ENCODE measurements around the gene ERMP1. TPM values are rescaled to one million over a fixed set of nuclear protein-coding genes. Genes with fewer than 3 reads are reported as not detected.

ERMP1 gene
- total RNA-seq, 2 experiments from 2014 or later, result 14.7 to 15.9 TPM

GRCh38 chr9:5825895-5826622, 6.9 kb downstream of the ERMP1 start:
- no peaks in the 10 kb centered on the region for H3K9me3 Mint-ChIP-seq
- no peaks in the 10 kb centered on the region for H3K27me3 Mint-ChIP-seq
- ATAC-seq, result no peak
- intact Hi-C loops (cut with micrococcal nuclease), result no loop called here
- H3K36me3 Mint-ChIP-seq (ENCODE audit: low read depth), result peaks cover 27% of the 10 kb centered on the region
- no peak overlapping the region for H3K4me3 Mint-ChIP-seq
- POLR2A ChIA-PET, result interaction anchor here (1.2 kb wide), 1 partner anchor 18 kb away, joined by 4 read pairs; no protein-coding TSS in a partner anchor
- peaks cover 38% of the 10 kb centered on the region for H3K4me1 Mint-ChIP-seq (ENCODE audit: low read depth)
- DNase-seq, result no peak
- no peak for TF ChIP-seq CTCF (IDR thresholded peaks at IDR 0.05)
- peak overlapping the region; percentile 4 for H3K27ac Mint-ChIP-seq
- CTCF ChIA-PET, result interaction anchor here (0.9 to 1.7 kb wide), 3 partner anchors 9 to 237 kb away, joined by 3 to 8 read pairs (median 3); no protein-coding TSS in a partner anchor

GRCh38 chr9:5825223-5825622, 7.7 kb downstream of the ERMP1 start:
- Mint-ChIP-seq H3K27ac (no peak overlapping the region), H3K4me3 (no peak overlapping the region), H3K4me1 (ENCODE audit: low read depth) (peaks cover 35% of the 10 kb centered on the region), H3K9me3 (no peaks in the 10 kb centered on the region), H3K27me3 (no peaks in the 10 kb centered on the region), H3K36me3 (ENCODE audit: low read depth) (peaks cover 27% of the 10 kb centered on the region)
- ChIA-PET CTCF (interaction anchor here (0.6 to 1.7 kb wide), 2 partner anchors 61 to 124 kb away, joined by 4 to 8 read pairs; no protein-coding TSS in a partner anchor), POLR2A (interaction anchor here (0.8 kb wide), 1 partner anchor 21 kb away, joined by 3 read pairs; no protein-coding TSS in a partner anchor)
- DNase-seq (no peak), ATAC-seq (peak; percentile 47)
- intact Hi-C loops (cut with micrococcal nuclease), result no loop called here
- TF ChIP-seq CTCF (IDR thresholded peaks at IDR 0.05), result no peak

- intact Hi-C loops (cut with micrococcal nuclease), result no loop called here
- Mint-ChIP-seq H3K4me1 (ENCODE audit: low read depth) (peaks cover 19% of the 10 kb centered on the region), H3K4me3 (no peak overlapping the region), H3K36me3 (ENCODE audit: low read depth) (peaks cover 41% of the 10 kb centered on the region), H3K27ac (no peak overlapping the region), H3K9me3 (no peaks in the 10 kb centered on the region), H3K27me3 (no peaks in the 10 kb centered on the region)
- DNase-seq (no peak), ATAC-seq (no peak)
- POLR2A ChIA-PET, result interaction anchor here (1.1 kb wide), 1 partner anchor 13 kb away, joined by 5 read pairs; the partner anchor contains the start of gene ERMP1
- no peak for TF ChIP-seq CTCF (IDR thresholded peaks at IDR 0.05)
- CTCF ChIA-PET, result no interaction called here
Observed at GRCh38 chr9:5820425-5820824, 12.5 kb downstream of the ERMP1 start.

- peaks cover 35% of the 10 kb centered on the region for H3K36me3 Mint-ChIP-seq (ENCODE audit: low read depth)
- no peaks in the 10 kb centered on the region for H3K9me3 Mint-ChIP-seq
- peaks cover 12% of the 10 kb centered on the region for H3K4me1 Mint-ChIP-seq (ENCODE audit: low read depth)
- POLR2A ChIA-PET, result no interaction called here
- no peak overlapping the region for H3K27ac Mint-ChIP-seq
- DNase-seq (no peak), ATAC-seq (no peak)
- no peak overlapping the region for H3K4me3 Mint-ChIP-seq
- CTCF ChIA-PET, result no interaction called here
- no peaks in the 10 kb centered on the region for H3K27me3 Mint-ChIP-seq
- intact Hi-C loops (cut with micrococcal nuclease), result no loop called here
- no peak for TF ChIP-seq CTCF (IDR thresholded peaks at IDR 0.05)
Observed at GRCh38 chr9:5819174-5819573, 13.7 kb downstream of the ERMP1 start.
